ENCODE data around the gene IRF3. TPM values are rescaled to one million over a fixed set of nuclear protein-coding genes. Genes with fewer than 3 reads are reported as not detected.

The IRF3 gene
- total and polyA plus RNA-seq, 7 donors, result 28.2 to 125 (median 50.9) TPM

DNA sequence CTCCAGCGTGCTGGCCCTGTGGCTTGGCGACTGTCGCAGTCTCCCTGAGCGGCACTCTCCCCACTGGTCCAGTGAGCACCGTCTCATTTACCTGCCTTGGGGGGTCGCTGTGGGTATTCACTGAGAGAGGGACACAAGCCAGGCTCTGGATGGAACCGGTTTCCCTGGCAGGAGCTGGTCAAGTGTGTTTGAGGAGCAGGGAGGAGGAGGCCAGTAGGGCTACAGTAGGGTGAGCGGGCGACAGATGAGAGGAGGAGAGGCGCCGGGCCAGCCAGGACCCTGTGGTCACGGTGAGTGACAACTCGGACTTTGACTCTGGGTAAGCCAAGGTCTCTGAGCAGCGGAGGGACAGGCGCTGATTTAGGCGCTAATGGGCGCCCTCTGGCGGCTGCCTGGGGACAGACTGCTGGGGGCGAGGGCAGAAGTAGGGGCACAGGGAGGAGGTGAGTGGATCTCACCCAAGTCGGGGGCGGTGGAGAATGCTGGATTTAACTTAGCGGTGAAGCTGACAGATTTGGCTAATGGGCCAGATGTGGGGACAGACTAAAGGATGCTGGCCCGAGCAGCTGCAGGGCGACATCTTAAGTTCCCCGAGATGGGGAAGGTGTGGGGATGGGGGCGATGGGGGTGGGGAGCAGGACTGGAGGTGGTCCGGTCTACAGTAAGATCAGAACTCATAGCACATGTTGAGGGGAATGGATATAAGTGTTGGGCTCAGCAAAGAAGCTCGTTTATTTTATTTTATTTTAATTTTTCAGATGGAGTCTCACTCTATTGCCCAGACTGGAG, 6.7 kb upstream of the IRF3 start:
- H3K36me3 ChIP-seq, result peaks cover 0 to 9% (median 0%) of the 10 kb centered on the region in 4 donors
- DNase-seq, result peak; percentile 83
- intact Hi-C loops (cut with DNase I), result no loop called here
- no peak overlapping the region for H3K4me3 ChIP-seq
- TF ChIP-seq POLR2A (IDR thresholded peaks at IDR 0.05) (no peak), CTCF (IDR thresholded peaks at IDR 0.05) (peak; percentile 66 to 92 (median 80)), POLR2AphosphoS5 (IDR thresholded peaks at IDR 0.05) (no peak), EP300 (IDR thresholded peaks at IDR 0.05) (no peak)
- H3K4me1 ChIP-seq, result peaks cover 0 to 14% (median 13%) of the 10 kb centered on the region in 4 donors
- H3K9me3 ChIP-seq, result no peaks in the 10 kb centered on the region
- peak overlapping the region in 3 of 4 donors; percentile 46 to 56 (median 53) for H3K27ac ChIP-seq
- no peaks in the 10 kb centered on the region for H3K27me3 ChIP-seq
- whole genome bisulfite sequencing, 2 donors, result 18 to 31% methylated on average over 28 of the region's 28 CpGs

DNA sequence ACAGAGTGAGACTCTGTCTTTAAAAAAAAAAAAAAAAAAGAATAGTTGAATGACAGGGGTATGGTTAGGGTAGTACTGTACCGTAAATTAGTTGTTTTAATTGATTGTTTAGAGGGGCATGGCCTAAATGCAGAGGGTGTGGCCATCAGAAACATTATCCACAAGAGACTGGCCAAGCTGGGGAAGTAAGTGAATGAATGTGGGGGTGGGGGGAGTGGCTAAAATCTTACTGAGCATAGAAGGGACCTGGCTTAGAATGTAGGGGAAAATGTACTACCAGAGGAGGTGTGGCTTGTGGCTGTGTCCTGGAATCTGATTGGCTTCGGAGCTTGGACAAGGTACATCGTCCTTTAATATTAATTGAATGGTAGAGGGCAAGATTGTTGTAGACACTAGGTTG, 3.9 kb upstream of the IRF3 start:
- TF ChIP-seq CTCF (IDR thresholded peaks at IDR 0.05), result no peak
- TF ChIP-seq EP300 (IDR thresholded peaks at IDR 0.05), result no peak
- TF ChIP-seq POLR2A (IDR thresholded peaks at IDR 0.05), result no peak
- no peak for TF ChIP-seq POLR2AphosphoS5 (IDR thresholded peaks at IDR 0.05)
- peaks cover 0 to 26% (median 17%) of the 10 kb centered on the region in 4 donors for H3K4me1 ChIP-seq
- H3K36me3 ChIP-seq, result peaks cover 0 to 9% (median 0%) of the 10 kb centered on the region in 4 donors
- WGBS, 2 donors, result 92 to 96% methylated on average over 3 of the region's 3 CpGs
- DNase-seq, result no peak
- intact Hi-C loops (cut with DNase I), result no loop called here
- no peaks in the 10 kb centered on the region for H3K9me3 ChIP-seq
- H3K4me3 ChIP-seq, result no peak overlapping the region
- H3K27me3 ChIP-seq, result no peaks in the 10 kb centered on the region
- H3K27ac ChIP-seq, result no peak overlapping the region

GRCh38 chr19:49667473-49667872, 1.8 kb upstream of the IRF3 start:
- Histone ChIP-seq H3K27ac (no peak overlapping the region), H3K36me3 (peaks cover 3 to 16% (median 5%) of the 10 kb centered on the region in 4 donors), H3K4me1 (peaks cover 0 to 39% (median 27%) of the 10 kb centered on the region in 4 donors), H3K9me3 (no peaks in the 10 kb centered on the region), H3K4me3 (no peak overlapping the region), H3K27me3 (no peaks in the 10 kb centered on the region)
- WGBS, 2 donors, result 89 to 93% methylated on average over 2 of the region's 2 CpGs
- TF ChIP-seq POLR2A (IDR thresholded peaks at IDR 0.05) (no peak), CTCF (IDR thresholded peaks at IDR 0.05) (no peak), POLR2AphosphoS5 (IDR thresholded peaks at IDR 0.05) (no peak), EP300 (IDR thresholded peaks at IDR 0.05) (no peak)
- DNase-seq, result no peak
- intact Hi-C loops (cut with DNase I), result no loop called here

GRCh38 chr19:49666120-49666444, 425 bp upstream of the IRF3 start:
- intact Hi-C loops (cut with DNase I), result no loop called here
- Histone ChIP-seq H3K9me3 (no peaks in the 10 kb centered on the region), H3K4me1 (peaks cover 0 to 33% (median 22%) of the 10 kb centered on the region in 4 donors), H3K27ac (peak overlapping the region; percentile 87 to 95 (median 92)), H3K4me3 (peak overlapping the region; percentile 62 to 75 (median 66)), H3K36me3 (peaks cover 10 to 30% (median 15%) of the 10 kb centered on the region in 4 donors), H3K27me3 (no peaks in the 10 kb centered on the region)
- no peak for TF ChIP-seq CTCF (IDR thresholded peaks at IDR 0.05)
- no peak for TF ChIP-seq POLR2AphosphoS5 (IDR thresholded peaks at IDR 0.05)
- TF ChIP-seq POLR2A (IDR thresholded peaks at IDR 0.05), result no peak
- no peak for TF ChIP-seq EP300 (IDR thresholded peaks at IDR 0.05)
- 1% methylated on average over 9 of the region's 9 CpGs for WGBS, 2 donors
- no peak for DNase-seq

All from sigmoid colon (tissue), 7 donors.